GM23338 (cell line): ENCODE results near the gene CACNB3.

Experiments used
- ETS1 ChIP-seq: IDR thresholded peaks from 2 replicates; pipeline ENCODE4 v1.6.1; 2016; ENCODE audit warnings: antibody characterized with exemption
- EZH2 ChIP-seq: fragments of 200-600 bp; sonication (generic); IDR thresholded peaks from one replicate; pipeline ENCODE4 v1.8.0; 2017; ENCODE audit warnings: antibody characterized with exemption, mild to moderate bottlenecking, low read depth; ENCODE audit not compliant: unreplicated experiment

DNA sequence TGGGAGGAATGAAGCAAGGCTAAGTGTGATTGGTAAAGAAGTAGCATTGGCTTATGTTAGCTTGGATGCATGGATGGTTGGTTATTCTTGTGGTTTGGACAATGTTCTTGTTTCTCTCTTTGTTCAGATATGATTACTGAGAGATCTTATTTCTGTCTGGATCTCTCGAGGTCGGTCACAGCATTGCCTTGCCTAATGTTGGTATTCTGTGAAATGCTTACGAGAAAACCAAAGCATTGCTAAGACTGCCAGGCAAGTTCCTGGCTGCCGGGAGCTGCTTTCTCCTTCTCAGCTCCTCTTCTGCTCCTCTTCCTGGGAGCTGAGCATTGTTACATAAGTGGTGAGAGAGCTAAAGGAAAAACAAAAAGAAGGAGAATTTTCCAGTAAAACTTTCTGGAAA lies 54.8 kb downstream of the CACNB3 start:
- TF ChIP-seq EZH2 (no peak), ETS1 (no peak)
